Endothelial cell of umbilical vein (primary cell): Measurements from ENCODE around the gene TRAK1. TPM values are rescaled to one million over a fixed set of nuclear protein-coding genes. Genes with fewer than 3 reads are reported as not detected.
A peak's percentile ranks its signal among the peaks of the same experiment; 100 is the strongest.

ENCODE experiments used
- BruUV-seq: library from RNA; stranded (reverse); fragments of 400-500 nt; replicated peaks from 2 replicates; lab custom pipeline; 2021; lab: Mats Ljungman, UMichigan
- CTCF ChIA-PET: fragments of 300-600, 350-600 bp; sonication (Branson Sonifier 250); formaldehyde crosslinking; loops from one replicate; lab custom pipeline; 2021; ENCODE audit warnings: antibody characterized with exemption, inconsistent platforms; lab: Charles Lee
- POLR2A ChIA-PET: fragments of 300-600, 350-600 bp; sonication (Branson Sonifier 250); formaldehyde crosslinking; loops from one replicate; lab custom pipeline; 2021; ENCODE audit warnings: antibody characterized with exemption, inconsistent platforms; lab: Charles Lee
- DNase-seq: peaks from one replicate; pipeline ENCODE4 v3.0.0-alpha.2; 2011; ENCODE audit warnings: low read depth, low spot score
- FAIRE-seq: peaks from 2 replicates; lab custom pipeline; 2011; peaks lifted over from hg19 to GRCh38; lab: Jason Lieb, UNC
- H2AFZ ChIP-seq: 2 replicates; pipeline ENCODE4 v1.6.0; 2012; ENCODE audit warnings: low read depth, low read length, control low read depth, inconsistent platforms
- H3K27ac ChIP-seq: 2 replicates; pipeline ENCODE4 v1.5.1; 2011; ENCODE audit warnings: low read depth, mild to moderate bottlenecking, control low read depth, low read length, moderate library complexity; ENCODE audit not compliant: insufficient read depth
- H3K27me3 ChIP-seq, 2 experiments: 2 replicates each; pipeline versions ENCODE4 v1.6.0 to v1.6.1; 2011; ENCODE audit warnings: low read length in 2 of 2, mixed read lengths in 1 of 2; ENCODE audit not compliant: control insufficient read depth in 2 of 2, insufficient read depth in 2 of 2
- H3K36me3 ChIP-seq, 2 experiments: 2 replicates in 1 of 2; 3 replicates in 1 of 2; pipeline ENCODE4 v1.5.1; 2011; ENCODE audit warnings: low read length in 2 of 2, mild to moderate bottlenecking in 1 of 2, moderate library complexity in 1 of 2; ENCODE audit not compliant: control insufficient read depth in 2 of 2, insufficient read depth in 2 of 2; ENCODE audit errors: extremely low read depth in 1 of 2
- H3K4me1 ChIP-seq: 3 replicates; pipeline ENCODE4 v1.5.1; 2011; ENCODE audit warnings: mild to moderate bottlenecking, low read length; ENCODE audit not compliant: control insufficient read depth, insufficient read depth; ENCODE audit errors: extremely low read depth
- H3K4me2 ChIP-seq: 2 replicates; pipeline ENCODE4 v1.6.1; 2011; ENCODE audit warnings: low read length, control low read depth, mixed read lengths; ENCODE audit not compliant: insufficient read depth
- H3K4me3 ChIP-seq, 3 experiments: fragments of 200-600 bp in 1 of 3; sonication (generic), shearing (Covaris generic) in 1 of 3; replicated peaks in 1 of 3; 2 replicates each; pipeline ENCODE4 v1.5.1; 2011 to 2016; ENCODE audit warnings: control low read depth in 3 of 3, low read length in 3 of 3, mild to moderate bottlenecking in 2 of 3, inconsistent platforms in 1 of 3, low read depth in 1 of 3, moderate library complexity in 1 of 3; ENCODE audit not compliant: insufficient read depth in 1 of 3
- H3K79me2 ChIP-seq: 2 replicates; pipeline ENCODE4 v1.6.0; 2012; ENCODE audit warnings: low read length, inconsistent platforms; ENCODE audit not compliant: control insufficient read depth, insufficient read depth
- H3K9ac ChIP-seq: replicated peaks from 2 replicates; pipeline ENCODE3; 2011; ENCODE audit warnings: low read length, control low read depth; ENCODE audit not compliant: insufficient read depth; ENCODE audit errors: extremely low read depth
- H3K9me1 ChIP-seq: replicated peaks from 3 replicates; pipeline ENCODE4 v1.6.0; 2011; ENCODE audit warnings: mild to moderate bottlenecking, low read length; ENCODE audit not compliant: control insufficient read depth, insufficient read depth; ENCODE audit errors: extremely low read depth
- H3K9me3 ChIP-seq: replicated peaks from 2 replicates; pipeline ENCODE4 v1.5.1; 2012; ENCODE audit warnings: low read length, inconsistent platforms; ENCODE audit not compliant: control insufficient read depth, insufficient read depth
- H4K20me1 ChIP-seq: replicated peaks from 2 replicates; pipeline ENCODE3; 2011; ENCODE audit warnings: mild to moderate bottlenecking, low read length; ENCODE audit not compliant: control insufficient read depth, insufficient read depth; ENCODE audit errors: extremely low read depth
- CTCF ChIP-seq, 2 donors: IDR thresholded peaks; 1 replicate in 1 of 2; 2 replicates in 1 of 2; pipeline ENCODE4 v1.5.1; 2011; ENCODE audit warnings: low read length in 2 of 2, mild to moderate bottlenecking in 2 of 2, moderate library complexity in 2 of 2, control low read depth in 1 of 2, inconsistent platforms in 1 of 2, low read depth in 1 of 2; ENCODE audit not compliant: insufficient read depth in 1 of 2; ENCODE audit errors: extremely low read depth in 1 of 2
- EZH2 ChIP-seq: IDR thresholded peaks from 2 replicates; pipeline ENCODE4 v1.6.1; 2012; ENCODE audit warnings: borderline replicate concordance, low read depth, mild to moderate bottlenecking, moderate library complexity, low read length, inconsistent platforms; ENCODE audit not compliant: severe bottlenecking
- FOS ChIP-seq: IDR thresholded peaks from 2 replicates; pipeline ENCODE4 v1.6.1; 2011; ENCODE audit warnings: mild to moderate bottlenecking, low read length, moderate library complexity, borderline replicate concordance; ENCODE audit not compliant: insufficient read depth
- GATA2 ChIP-seq: IDR thresholded peaks from 2 replicates; pipeline ENCODE4 v1.7.0; 2011; ENCODE audit warnings: low read depth, mild to moderate bottlenecking, moderate library complexity, mixed read lengths, low read length; ENCODE audit not compliant: insufficient read length, insufficient read depth
- JUN ChIP-seq: IDR thresholded peaks from 2 replicates; pipeline ENCODE4 v1.6.1; 2011; ENCODE audit warnings: borderline replicate concordance, low read depth; ENCODE audit not compliant: insufficient read length, insufficient read depth
- MAX ChIP-seq: IDR thresholded peaks from 2 replicates; pipeline ENCODE4 v1.6.1; 2011; ENCODE audit not compliant: insufficient read depth, insufficient read length
- MYC ChIP-seq: IDR thresholded peaks from one replicate; pipeline ENCODE4 v1.6.1; 2011; ENCODE audit warnings: mild to moderate bottlenecking, low read depth, low read length
- POLR2A ChIP-seq: IDR thresholded peaks from 2 replicates; pipeline ENCODE4 v1.6.1; 2012; ENCODE audit warnings: low read depth, mild to moderate bottlenecking, control low read depth, low read length
- POLR2AphosphoS5 ChIP-seq: IDR thresholded peaks from 2 replicates; pipeline ENCODE4 v1.6.1; 2012; ENCODE audit warnings: low read depth, mild to moderate bottlenecking, control low read depth, low read length, moderate library complexity; ENCODE audit not compliant: insufficient read depth
- dilution Hi-C: fragments of 300-500 bp; cut with MboI; formaldehyde crosslinking; loops from one replicate; pipeline ENCODE4 v1.15.0; 2019; ENCODE audit warnings: low sequenced_read_pairs; ENCODE audit not compliant: extremely low pct_ligation_motif_present
- intact Hi-C: fragments of 100-400 bp; cut with micrococcal nuclease; formaldehyde crosslinking; loops from one replicate; pipeline ENCODE4 v1.10.0; 2022
- polyA plus RNA-seq, 4 experiments: library from polyadenylated mRNA; depleted of rRNA in 3 of 4; stranded (reverse) in 3 of 4; unstranded in 1 of 4; fragments of >200 nt; gene quantifications; 2 replicates each; pipeline versions ENCODE4 v1.2.1 to v1.2.3, GENCODE V29; 2011 to 2012; ENCODE audit warnings: missing spikeins in 1 of 4
- total RNA-seq: library from RNA; stranded (reverse); gene quantifications from 2 replicates; pipeline ENCODE4 v1.2.3, GENCODE V29; 2021

Gene TRAK1
- total and polyA plus RNA-seq, 2 donors (not counting 3 experiments of a cell fraction or from before 2014, with no cell fraction given): 38.5 to 59.6 TPM

GRCh38 chr3:42159147-42159546 lies 68.0 kb downstream of the TRAK1 start:
- no peak for FAIRE-seq
- Histone ChIP-seq H3K4me2 (peak overlapping the region; percentile 89), H4K20me1 (no peaks in the 10 kb centered on the region), H3K36me3 (no peaks in the 10 kb centered on the region), H3K9me1 (no peaks in the 10 kb centered on the region), H3K79me2 (peaks cover 34% of the 10 kb centered on the region), H3K4me3 (no peak overlapping the region), H2AFZ (no peak overlapping the region), H3K9ac (no peak overlapping the region), H3K4me1 (peaks cover 34% of the 10 kb centered on the region), H3K9me3 (no peaks in the 10 kb centered on the region), H3K27me3 (no peaks in the 10 kb centered on the region), H3K27ac (no peak overlapping the region)
- no peak for DNase-seq
- POLR2A ChIA-PET: interaction anchor here (0.6 kb wide), 1 partner anchor 14 kb away, joined by 6 read pairs; no protein-coding TSS in a partner anchor
- TF ChIP-seq GATA2: no peak
- no peak for TF ChIP-seq FOS
- TF ChIP-seq CTCF (IDR thresholded peaks at IDR 0.05; ENCODE audit: extremely low read depth in 1 of 2, insufficient read depth in 1 of 2, low read depth in 1 of 2, low read length in 2 of 2): no peak
- no peak for TF ChIP-seq POLR2AphosphoS5
- TF ChIP-seq POLR2A: no peak
- TF ChIP-seq EZH2: no peak
- TF ChIP-seq JUN: no peak
- TF ChIP-seq MAX: no peak
- TF ChIP-seq MYC: no peak
- dilution Hi-C loops (no loop called here), intact Hi-C loops (no loop called here)
- CTCF ChIA-PET: interaction anchor here (1.0 to 2.8 kb wide), 3 partner anchors 11 to 32 kb away, joined by 3 to 30 read pairs (median 4); no protein-coding TSS in a partner anchor
- no TSS peak for BruUV-seq
